Endothelial cell of umbilical vein (primary cell): ENCODE data around the gene CREG1. TPM values are rescaled to one million over a fixed set of nuclear protein-coding genes. Genes with fewer than 3 reads are reported as not detected.

Source experiments
- BruUV-seq: library from RNA; stranded (reverse); fragments of 400-500 nt; replicated peaks from 2 replicates; lab custom pipeline; 2021; lab: Mats Ljungman, UMichigan
- CTCF ChIA-PET: fragments of 300-600, 350-600 bp; sonication (Branson Sonifier 250); formaldehyde crosslinking; loops from one replicate; lab custom pipeline; 2021; ENCODE audit warnings: antibody characterized with exemption, inconsistent platforms; lab: Charles Lee
- POLR2A ChIA-PET: fragments of 300-600, 350-600 bp; sonication (Branson Sonifier 250); formaldehyde crosslinking; loops from one replicate; lab custom pipeline; 2021; ENCODE audit warnings: antibody characterized with exemption, inconsistent platforms; lab: Charles Lee
- DNase-seq: peaks from one replicate; pipeline ENCODE4 v3.0.0-alpha.2; 2011; ENCODE audit warnings: low read depth, low spot score
- FAIRE-seq: peaks from 2 replicates; lab custom pipeline; 2011; peaks lifted over from hg19 to GRCh38; lab: Jason Lieb, UNC
- H2AFZ ChIP-seq: 2 replicates; pipeline ENCODE4 v1.6.0; 2012; ENCODE audit warnings: low read depth, low read length, control low read depth, inconsistent platforms
- H3K27ac ChIP-seq: 2 replicates; pipeline ENCODE4 v1.5.1; 2011; ENCODE audit warnings: low read depth, mild to moderate bottlenecking, control low read depth, low read length, moderate library complexity; ENCODE audit not compliant: insufficient read depth
- H3K27me3 ChIP-seq, 2 experiments: 2 replicates each; pipeline versions ENCODE4 v1.6.0 to v1.6.1; 2011; ENCODE audit warnings: low read length in 2 of 2, mixed read lengths in 1 of 2; ENCODE audit not compliant: control insufficient read depth in 2 of 2, insufficient read depth in 2 of 2
- H3K36me3 ChIP-seq, 2 experiments: 2 replicates in 1 of 2; 3 replicates in 1 of 2; pipeline ENCODE4 v1.5.1; 2011; ENCODE audit warnings: low read length in 2 of 2, mild to moderate bottlenecking in 1 of 2, moderate library complexity in 1 of 2; ENCODE audit not compliant: control insufficient read depth in 2 of 2, insufficient read depth in 2 of 2; ENCODE audit errors: extremely low read depth in 1 of 2
- H3K4me1 ChIP-seq: 3 replicates; pipeline ENCODE4 v1.5.1; 2011; ENCODE audit warnings: mild to moderate bottlenecking, low read length; ENCODE audit not compliant: control insufficient read depth, insufficient read depth; ENCODE audit errors: extremely low read depth
- H3K4me2 ChIP-seq: 2 replicates; pipeline ENCODE4 v1.6.1; 2011; ENCODE audit warnings: low read length, control low read depth, mixed read lengths; ENCODE audit not compliant: insufficient read depth
- H3K4me3 ChIP-seq, 3 experiments: fragments of 200-600 bp in 1 of 3; sonication (generic), shearing (Covaris generic) in 1 of 3; replicated peaks in 1 of 3; 2 replicates each; pipeline ENCODE4 v1.5.1; 2011 to 2016; ENCODE audit warnings: control low read depth in 3 of 3, low read length in 3 of 3, mild to moderate bottlenecking in 2 of 3, inconsistent platforms in 1 of 3, low read depth in 1 of 3, moderate library complexity in 1 of 3; ENCODE audit not compliant: insufficient read depth in 1 of 3
- H3K79me2 ChIP-seq: 2 replicates; pipeline ENCODE4 v1.6.0; 2012; ENCODE audit warnings: low read length, inconsistent platforms; ENCODE audit not compliant: control insufficient read depth, insufficient read depth
- H3K9ac ChIP-seq: replicated peaks from 2 replicates; pipeline ENCODE3; 2011; ENCODE audit warnings: low read length, control low read depth; ENCODE audit not compliant: insufficient read depth; ENCODE audit errors: extremely low read depth
- H3K9me1 ChIP-seq: replicated peaks from 3 replicates; pipeline ENCODE4 v1.6.0; 2011; ENCODE audit warnings: mild to moderate bottlenecking, low read length; ENCODE audit not compliant: control insufficient read depth, insufficient read depth; ENCODE audit errors: extremely low read depth
- H3K9me3 ChIP-seq: replicated peaks from 2 replicates; pipeline ENCODE4 v1.5.1; 2012; ENCODE audit warnings: low read length, inconsistent platforms; ENCODE audit not compliant: control insufficient read depth, insufficient read depth
- H4K20me1 ChIP-seq: replicated peaks from 2 replicates; pipeline ENCODE3; 2011; ENCODE audit warnings: mild to moderate bottlenecking, low read length; ENCODE audit not compliant: control insufficient read depth, insufficient read depth; ENCODE audit errors: extremely low read depth
- EZH2 ChIP-seq: IDR thresholded peaks from 2 replicates; pipeline ENCODE4 v1.6.1; 2012; ENCODE audit warnings: borderline replicate concordance, low read depth, mild to moderate bottlenecking, moderate library complexity, low read length, inconsistent platforms; ENCODE audit not compliant: severe bottlenecking
- FOS ChIP-seq: IDR thresholded peaks from 2 replicates; pipeline ENCODE4 v1.6.1; 2011; ENCODE audit warnings: mild to moderate bottlenecking, low read length, moderate library complexity, borderline replicate concordance; ENCODE audit not compliant: insufficient read depth
- GATA2 ChIP-seq: IDR thresholded peaks from 2 replicates; pipeline ENCODE4 v1.7.0; 2011; ENCODE audit warnings: low read depth, mild to moderate bottlenecking, moderate library complexity, mixed read lengths, low read length; ENCODE audit not compliant: insufficient read length, insufficient read depth
- MAX ChIP-seq: IDR thresholded peaks from 2 replicates; pipeline ENCODE4 v1.6.1; 2011; ENCODE audit not compliant: insufficient read depth, insufficient read length
- POLR2AphosphoS5 ChIP-seq: IDR thresholded peaks from 2 replicates; pipeline ENCODE4 v1.6.1; 2012; ENCODE audit warnings: low read depth, mild to moderate bottlenecking, control low read depth, low read length, moderate library complexity; ENCODE audit not compliant: insufficient read depth
- dilution Hi-C: fragments of 300-500 bp; cut with MboI; formaldehyde crosslinking; loops from one replicate; pipeline ENCODE4 v1.15.0; 2019; ENCODE audit warnings: low sequenced_read_pairs; ENCODE audit not compliant: extremely low pct_ligation_motif_present
- intact Hi-C: fragments of 100-400 bp; cut with micrococcal nuclease; formaldehyde crosslinking; loops from one replicate; pipeline ENCODE4 v1.10.0; 2022
- polyA plus RNA-seq, 4 experiments: library from polyadenylated mRNA; depleted of rRNA in 3 of 4; stranded (reverse) in 3 of 4; unstranded in 1 of 4; fragments of >200 nt; gene quantifications; 2 replicates each; pipeline versions ENCODE4 v1.2.1 to v1.2.3, GENCODE V29; 2011 to 2012; ENCODE audit warnings: missing spikeins in 1 of 4
- total RNA-seq: library from RNA; stranded (reverse); gene quantifications from 2 replicates; pipeline ENCODE4 v1.2.3, GENCODE V29; 2021
- TF ChIP-seq, protein P1 (sequence below), 2 donors: IDR thresholded peaks; 1 replicate in 1 of 2; 2 replicates in 1 of 2; pipeline ENCODE4 v1.5.1; 2011; ENCODE audit warnings: low read length in 2 of 2, mild to moderate bottlenecking in 2 of 2, moderate library complexity in 2 of 2, control low read depth in 1 of 2, inconsistent platforms in 1 of 2, low read depth in 1 of 2; ENCODE audit not compliant: insufficient read depth in 1 of 2; ENCODE audit errors: extremely low read depth in 1 of 2

CREG1 gene
- total and polyA plus RNA-seq, 2 donors (not counting 3 experiments of a cell fraction or from before 2014, with no cell fraction given): 10.3 to 15.8 TPM

DNA sequence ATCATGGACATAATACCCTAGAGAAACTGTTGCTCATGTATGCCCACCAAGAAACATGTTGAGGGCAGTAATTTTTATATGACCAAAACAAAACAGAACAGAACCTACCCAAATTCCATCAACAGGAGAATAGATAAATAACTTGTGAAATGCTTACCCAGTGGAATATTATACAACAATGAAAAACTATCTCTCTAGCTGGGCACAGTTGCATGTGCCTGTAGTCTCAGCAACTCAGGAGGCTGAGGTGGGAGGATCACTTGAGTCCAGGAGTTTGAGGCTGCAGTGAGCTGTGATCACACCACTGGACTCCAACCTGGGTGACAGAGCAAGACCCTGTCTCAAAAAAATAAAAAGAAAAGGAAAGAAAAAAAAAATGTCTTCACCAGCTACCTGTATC, 38.9 kb upstream of the CREG1 start:
- H3K27me3 ChIP-seq: no peaks in the 10 kb centered on the region
- no peaks in the 10 kb centered on the region for H3K36me3 ChIP-seq
- H3K4me3 ChIP-seq: no peak overlapping the region
- BruUV-seq: no TSS peak
- no peaks in the 10 kb centered on the region for H3K9me3 ChIP-seq
- DNase-seq (no peak), FAIRE-seq (no peak)
- no peak overlapping the region for H3K4me2 ChIP-seq
- H3K79me2 ChIP-seq: no peaks in the 10 kb centered on the region
- ChIA-PET POLR2A (interaction anchor here (0.6 kb wide), 1 partner anchor 55 kb away, joined by 3 read pairs; no protein-coding TSS in a partner anchor), CTCF (interaction anchor here (0.9 kb wide), 1 partner anchor 95 kb away, joined by 3 read pairs; no protein-coding TSS in a partner anchor)
- intact Hi-C loops: no loop called here
- H3K9ac ChIP-seq: no peak overlapping the region
- no peaks in the 10 kb centered on the region for H3K9me1 ChIP-seq
- dilution Hi-C loops: no loop called here
- H4K20me1 ChIP-seq: no peaks in the 10 kb centered on the region
- no peaks in the 10 kb centered on the region for H3K4me1 ChIP-seq
- no peak overlapping the region for H3K27ac ChIP-seq
- TF ChIP-seq POLR2AphosphoS5 (no peak), FOS (no peak), EZH2 (no peak), GATA2 (no peak), MAX (no peak)
- TF ChIP-seq, protein P1, sequence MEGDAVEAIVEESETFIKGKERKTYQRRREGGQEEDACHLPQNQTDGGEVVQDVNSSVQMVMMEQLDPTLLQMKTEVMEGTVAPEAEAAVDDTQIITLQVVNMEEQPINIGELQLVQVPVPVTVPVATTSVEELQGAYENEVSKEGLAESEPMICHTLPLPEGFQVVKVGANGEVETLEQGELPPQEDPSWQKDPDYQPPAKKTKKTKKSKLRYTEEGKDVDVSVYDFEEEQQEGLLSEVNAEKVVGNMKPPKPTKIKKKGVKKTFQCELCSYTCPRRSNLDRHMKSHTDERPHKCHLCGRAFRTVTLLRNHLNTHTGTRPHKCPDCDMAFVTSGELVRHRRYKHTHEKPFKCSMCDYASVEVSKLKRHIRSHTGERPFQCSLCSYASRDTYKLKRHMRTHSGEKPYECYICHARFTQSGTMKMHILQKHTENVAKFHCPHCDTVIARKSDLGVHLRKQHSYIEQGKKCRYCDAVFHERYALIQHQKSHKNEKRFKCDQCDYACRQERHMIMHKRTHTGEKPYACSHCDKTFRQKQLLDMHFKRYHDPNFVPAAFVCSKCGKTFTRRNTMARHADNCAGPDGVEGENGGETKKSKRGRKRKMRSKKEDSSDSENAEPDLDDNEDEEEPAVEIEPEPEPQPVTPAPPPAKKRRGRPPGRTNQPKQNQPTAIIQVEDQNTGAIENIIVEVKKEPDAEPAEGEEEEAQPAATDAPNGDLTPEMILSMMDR (IDR thresholded peaks at IDR 0.05; ENCODE audit: extremely low read depth in 1 of 2, insufficient read depth in 1 of 2, low read depth in 1 of 2, low read length in 2 of 2): no peak
- H2AFZ ChIP-seq: no peak overlapping the region
